Measurements from ENCODE around the gene MARCO. TPM values are rescaled to one million over a fixed set of nuclear protein-coding genes. Genes with fewer than 3 reads are reported as not detected.

The MARCO gene
- total RNA-seq, 1 donor: not detected

GRCh38 chr2:118913131-118913802 is 28.7 kb upstream of the MARCO start:
- H3K4me2 ChIP-seq (ENCODE audit: insufficient read depth, low read length): no peak overlapping the region
- no peak overlapping the region for H2AFZ ChIP-seq (ENCODE audit: low read length)
- no peaks in the 10 kb centered on the region for H3K4me1 ChIP-seq (ENCODE audit: insufficient read depth, low read length)
- H3K9me3 ChIP-seq (ENCODE audit: low read depth, low read length): no peaks in the 10 kb centered on the region
- H3K79me2 ChIP-seq (ENCODE audit: insufficient read depth, low read length): no peaks in the 10 kb centered on the region
- H3K27ac ChIP-seq (ENCODE audit: low read depth, low read length): no peak overlapping the region
- no peaks in the 10 kb centered on the region for H3K27me3 ChIP-seq (ENCODE audit: insufficient read depth, low read length)
- TF ChIP-seq, protein P1, sequence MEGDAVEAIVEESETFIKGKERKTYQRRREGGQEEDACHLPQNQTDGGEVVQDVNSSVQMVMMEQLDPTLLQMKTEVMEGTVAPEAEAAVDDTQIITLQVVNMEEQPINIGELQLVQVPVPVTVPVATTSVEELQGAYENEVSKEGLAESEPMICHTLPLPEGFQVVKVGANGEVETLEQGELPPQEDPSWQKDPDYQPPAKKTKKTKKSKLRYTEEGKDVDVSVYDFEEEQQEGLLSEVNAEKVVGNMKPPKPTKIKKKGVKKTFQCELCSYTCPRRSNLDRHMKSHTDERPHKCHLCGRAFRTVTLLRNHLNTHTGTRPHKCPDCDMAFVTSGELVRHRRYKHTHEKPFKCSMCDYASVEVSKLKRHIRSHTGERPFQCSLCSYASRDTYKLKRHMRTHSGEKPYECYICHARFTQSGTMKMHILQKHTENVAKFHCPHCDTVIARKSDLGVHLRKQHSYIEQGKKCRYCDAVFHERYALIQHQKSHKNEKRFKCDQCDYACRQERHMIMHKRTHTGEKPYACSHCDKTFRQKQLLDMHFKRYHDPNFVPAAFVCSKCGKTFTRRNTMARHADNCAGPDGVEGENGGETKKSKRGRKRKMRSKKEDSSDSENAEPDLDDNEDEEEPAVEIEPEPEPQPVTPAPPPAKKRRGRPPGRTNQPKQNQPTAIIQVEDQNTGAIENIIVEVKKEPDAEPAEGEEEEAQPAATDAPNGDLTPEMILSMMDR (IDR thresholded peaks at IDR 0.05; ENCODE audit: extremely low read depth, low read depth, low read length): no peak
- no peaks in the 10 kb centered on the region for H3K36me3 ChIP-seq (ENCODE audit: insufficient read depth, low read length)
- no peak overlapping the region for H3K4me3 ChIP-seq (ENCODE audit: insufficient read depth, low read length)
- DNase-seq (ENCODE audit: insufficient read length, low spot score, missing footprints): no peak
- H4K20me1 ChIP-seq (ENCODE audit: insufficient read depth, low read length): no peaks in the 10 kb centered on the region

- H3K27me3 ChIP-seq (ENCODE audit: insufficient read depth, low read length): no peaks in the 10 kb centered on the region
- no peaks in the 10 kb centered on the region for H3K4me1 ChIP-seq (ENCODE audit: insufficient read depth, low read length)
- no peak overlapping the region for H3K4me3 ChIP-seq (ENCODE audit: insufficient read depth, low read length)
- TF ChIP-seq, protein P1 (IDR thresholded peaks at IDR 0.05; ENCODE audit: extremely low read depth, low read depth, low read length): no peak
- no peak overlapping the region for H3K4me2 ChIP-seq (ENCODE audit: insufficient read depth, low read length)
- no peaks in the 10 kb centered on the region for H3K9me3 ChIP-seq (ENCODE audit: low read depth, low read length)
- H4K20me1 ChIP-seq (ENCODE audit: insufficient read depth, low read length): no peaks in the 10 kb centered on the region
- no peak overlapping the region for H2AFZ ChIP-seq (ENCODE audit: low read length)
- DNase-seq (ENCODE audit: insufficient read length, low spot score, missing footprints): no peak
- H3K27ac ChIP-seq (ENCODE audit: low read depth, low read length): no peak overlapping the region
- no peaks in the 10 kb centered on the region for H3K36me3 ChIP-seq (ENCODE audit: insufficient read depth, low read length)
- no peaks in the 10 kb centered on the region for H3K79me2 ChIP-seq (ENCODE audit: insufficient read depth, low read length)
Observed at GRCh38 chr2:118913803-118914645, 28.0 kb upstream of the MARCO start.

GRCh38 chr2:118914721-118915453 is 27.1 kb upstream of the MARCO start:
- no peaks in the 10 kb centered on the region for H3K36me3 ChIP-seq (ENCODE audit: insufficient read depth, low read length)
- TF ChIP-seq, protein P1 (IDR thresholded peaks at IDR 0.05; ENCODE audit: extremely low read depth, low read depth, low read length): no peak

More at GRCh38 chr2:118914721-118915453, 27.1 kb upstream of the MARCO start:
- no peak for DNase-seq (ENCODE audit: insufficient read length, low spot score, missing footprints)
- no peak overlapping the region for H2AFZ ChIP-seq (ENCODE audit: low read length)
- H3K27me3 ChIP-seq (ENCODE audit: insufficient read depth, low read length): no peaks in the 10 kb centered on the region
- H3K4me3 ChIP-seq (ENCODE audit: insufficient read depth, low read length): no peak overlapping the region
- H3K27ac ChIP-seq (ENCODE audit: low read depth, low read length): no peak overlapping the region
- no peaks in the 10 kb centered on the region for H3K4me1 ChIP-seq (ENCODE audit: insufficient read depth, low read length)
- H3K4me2 ChIP-seq (ENCODE audit: insufficient read depth, low read length): no peak overlapping the region
- no peaks in the 10 kb centered on the region for H3K9me3 ChIP-seq (ENCODE audit: low read depth, low read length)
- no peaks in the 10 kb centered on the region for H3K79me2 ChIP-seq (ENCODE audit: insufficient read depth, low read length)
- H4K20me1 ChIP-seq (ENCODE audit: insufficient read depth, low read length): no peaks in the 10 kb centered on the region

Measured in osteoblast (primary cell).